Measurements from ENCODE around the gene CDRT4.

GRCh38 chr17:15440347-15440746, 27.1 kb downstream of the CDRT4 start:
- TF ChIP-seq CTCF (conservative IDR thresholded peaks at IDR 0.05) (no peak), EZH2 (IDR thresholded peaks at IDR 0.05; ENCODE audit: low read depth) (no peak)

Data from PC-9 (cell line).